Measurements from ENCODE around the gene EVC.
"Not testable (repeated sequence)": the region's sequence is repeated elsewhere in the genome, so short reads cannot be mapped to it uniquely, and the experiment has no call there.

Gene EVC

GRCh38 chr4:5816851-5817375, 105.9 kb downstream of the EVC start:
- no peak overlapping the region for H3K27ac Mint-ChIP-seq
- DNase-seq (ENCODE audit: low spot score) = no peak
- no peaks in the 10 kb centered on the region for H3K4me1 Mint-ChIP-seq (ENCODE audit: low read depth)
- H3K9me3 Mint-ChIP-seq = no peaks in the 10 kb centered on the region
- H3K27me3 Mint-ChIP-seq (ENCODE audit: low read depth) = no peaks in the 10 kb centered on the region
- H3K36me3 Mint-ChIP-seq (ENCODE audit: low read depth) = no peaks in the 10 kb centered on the region
- H3K4me3 Mint-ChIP-seq = no peak overlapping the region

GRCh38 chr4:5821665-5822358, 110.8 kb downstream of the EVC start:
- no peak for DNase-seq (ENCODE audit: low spot score)
- Mint-ChIP-seq H3K27ac (no peak overlapping the region), H3K4me1 (ENCODE audit: low read depth) (peaks cover 26% of the 10 kb centered on the region), H3K27me3 (ENCODE audit: low read depth) (no peaks in the 10 kb centered on the region), H3K4me3 (no peak overlapping the region), H3K9me3 (no peaks in the 10 kb centered on the region), H3K36me3 (ENCODE audit: low read depth) (no peaks in the 10 kb centered on the region)

- H3K9me3 Mint-ChIP-seq = no peaks in the 10 kb centered on the region
- no peaks in the 10 kb centered on the region for H3K27me3 Mint-ChIP-seq (ENCODE audit: low read depth)
- H3K36me3 Mint-ChIP-seq (ENCODE audit: low read depth) = no peaks in the 10 kb centered on the region
- DNase-seq (ENCODE audit: low spot score) = no peak
- peak overlapping the region; percentile 4 for H3K4me3 Mint-ChIP-seq
- H3K4me1 Mint-ChIP-seq (ENCODE audit: low read depth) = peaks cover 34% of the 10 kb centered on the region
- peak overlapping the region; percentile 11 for H3K27ac Mint-ChIP-seq
These were observed 111.6 kb downstream of the EVC start for GRCh38 chr4:5822619-5823018.

GRCh38 chr4:5823542-5824211, 112.7 kb downstream of the EVC start:
- no peak overlapping the region for H3K4me3 Mint-ChIP-seq

GRCh38 chr4:5824227-5824626, 113.2 kb downstream of the EVC start:
- H3K36me3 Mint-ChIP-seq (ENCODE audit: low read depth) = no peaks in the 10 kb centered on the region
- H3K9me3 Mint-ChIP-seq = no peaks in the 10 kb centered on the region
- H3K4me1 Mint-ChIP-seq (ENCODE audit: low read depth) = peaks cover 35% of the 10 kb centered on the region
- H3K27me3 Mint-ChIP-seq (ENCODE audit: low read depth) = no peaks in the 10 kb centered on the region
- no peak overlapping the region for H3K27ac Mint-ChIP-seq
- no peak for DNase-seq (ENCODE audit: low spot score)
- no peak overlapping the region for H3K4me3 Mint-ChIP-seq

More at GRCh38 chr4:5823542-5824211, 112.7 kb downstream of the EVC start:
- no peak for DNase-seq (ENCODE audit: low spot score)
- Mint-ChIP-seq H3K9me3 (no peaks in the 10 kb centered on the region), H3K27me3 (ENCODE audit: low read depth) (no peaks in the 10 kb centered on the region), H3K36me3 (ENCODE audit: low read depth) (no peaks in the 10 kb centered on the region), H3K4me1 (ENCODE audit: low read depth) (peaks cover 35% of the 10 kb centered on the region), H3K27ac (no peak overlapping the region)

- H3K36me3 Mint-ChIP-seq (ENCODE audit: low read depth) = no peaks in the 10 kb centered on the region
- H3K4me3 Mint-ChIP-seq = no peak overlapping the region
- no peaks in the 10 kb centered on the region for H3K9me3 Mint-ChIP-seq
These were observed 113.6 kb downstream of the EVC start for GRCh38 chr4:5824635-5825034.

GRCh38 chr4:5825321-5826041, 114.5 kb downstream of the EVC start:
- Mint-ChIP-seq H3K27me3 (ENCODE audit: low read depth) (peaks cover 4% of the 10 kb centered on the region), H3K36me3 (ENCODE audit: low read depth) (no peaks in the 10 kb centered on the region), H3K9me3 (no peaks in the 10 kb centered on the region), H3K27ac (no peak overlapping the region), H3K4me3 (no peak overlapping the region), H3K4me1 (ENCODE audit: low read depth) (peaks cover 35% of the 10 kb centered on the region)
- no peak for DNase-seq (ENCODE audit: low spot score)

More at GRCh38 chr4:5824635-5825034, 113.6 kb downstream of the EVC start:
- Mint-ChIP-seq H3K27me3 (ENCODE audit: low read depth) (peaks cover 2% of the 10 kb centered on the region), H3K27ac (no peak overlapping the region), H3K4me1 (ENCODE audit: low read depth) (peaks cover 35% of the 10 kb centered on the region)
- no peak for DNase-seq (ENCODE audit: low spot score)

- no peaks in the 10 kb centered on the region for H3K36me3 Mint-ChIP-seq (ENCODE audit: low read depth)
- no peaks in the 10 kb centered on the region for H3K9me3 Mint-ChIP-seq
- DNase-seq (ENCODE audit: low spot score) = no peak
- H3K27ac Mint-ChIP-seq = no peak overlapping the region
- H3K27me3 Mint-ChIP-seq (ENCODE audit: low read depth) = peaks cover 4% of the 10 kb centered on the region
- H3K4me1 Mint-ChIP-seq (ENCODE audit: low read depth) = peaks cover 35% of the 10 kb centered on the region
- H3K4me3 Mint-ChIP-seq = peak overlapping the region; percentile 37
These were observed 115.6 kb downstream of the EVC start for GRCh38 chr4:5826437-5827107.

- Mint-ChIP-seq H3K4me3 (peak overlapping the region; percentile 37), H3K36me3 (ENCODE audit: low read depth) (no peaks in the 10 kb centered on the region), H3K27me3 (ENCODE audit: low read depth) (peaks cover 4% of the 10 kb centered on the region), H3K9me3 (no peaks in the 10 kb centered on the region), H3K27ac (no peak overlapping the region), H3K4me1 (ENCODE audit: low read depth) (peaks cover 35% of the 10 kb centered on the region)
- DNase-seq (ENCODE audit: low spot score) = no peak
These were observed 116.4 kb downstream of the EVC start for GRCh38 chr4:5827108-5828004.

- H3K27ac Mint-ChIP-seq = no peak overlapping the region
- H3K9me3 Mint-ChIP-seq = no peaks in the 10 kb centered on the region
- H3K4me1 Mint-ChIP-seq (ENCODE audit: low read depth) = peaks cover 32% of the 10 kb centered on the region
- H3K4me3 Mint-ChIP-seq = no peak overlapping the region
- H3K36me3 Mint-ChIP-seq (ENCODE audit: low read depth) = no peaks in the 10 kb centered on the region
- H3K27me3 Mint-ChIP-seq (ENCODE audit: low read depth) = peaks cover 5% of the 10 kb centered on the region
- DNase-seq (ENCODE audit: low spot score) = no peak
These were observed 117.0 kb downstream of the EVC start for GRCh38 chr4:5828005-5828391.

- H3K4me3 Mint-ChIP-seq = no peak overlapping the region
- no peaks in the 10 kb centered on the region for H3K9me3 Mint-ChIP-seq
- H3K27ac Mint-ChIP-seq = no peak overlapping the region
- H3K4me1 Mint-ChIP-seq (ENCODE audit: low read depth) = no peaks in the 10 kb centered on the region
- no peaks in the 10 kb centered on the region for H3K36me3 Mint-ChIP-seq (ENCODE audit: low read depth)
- H3K27me3 Mint-ChIP-seq (ENCODE audit: low read depth) = peaks cover 2% of the 10 kb centered on the region
- DNase-seq (ENCODE audit: low spot score) = no peak
These were observed 125.9 kb downstream of the EVC start for GRCh38 chr4:5836943-5837342.

GRCh38 chr4:5837483-5837882, 126.5 kb downstream of the EVC start:
- H3K36me3 Mint-ChIP-seq (ENCODE audit: low read depth); H3K4me3 Mint-ChIP-seq; H3K27ac Mint-ChIP-seq; H3K4me1 Mint-ChIP-seq (ENCODE audit: low read depth); H3K9me3 Mint-ChIP-seq; H3K27me3 Mint-ChIP-seq (ENCODE audit: low read depth); DNase-seq (ENCODE audit: low spot score): not testable (repeated sequence)

- Mint-ChIP-seq H3K27ac (no peak overlapping the region), H3K4me1 (ENCODE audit: low read depth) (no peaks in the 10 kb centered on the region)
These were observed 128.3 kb downstream of the EVC start for GRCh38 chr4:5839332-5839731.

More at GRCh38 chr4:5839332-5839731, 128.3 kb downstream of the EVC start:
- Mint-ChIP-seq H3K9me3 (no peaks in the 10 kb centered on the region), H3K36me3 (ENCODE audit: low read depth) (no peaks in the 10 kb centered on the region), H3K4me3 (no peak overlapping the region), H3K27me3 (ENCODE audit: low read depth) (peaks cover 2% of the 10 kb centered on the region)
- no peak for DNase-seq (ENCODE audit: low spot score)
